HG03378 (cell line): ENCODE measurements around the gene RASL10A.
A peak's percentile ranks its signal among the peaks of the same experiment; 100 is the strongest.

Experiments used
- ATAC-seq: cut with Tn5 transposase; IDR thresholded peaks from one replicate; pipeline ENCODE4 v1.9.1; 2021; ENCODE audit warnings: mild to moderate bottlenecking, moderate library complexity; ENCODE audit not compliant: unreplicated experiment

The RASL10A gene

GRCh38 chr22:29270475-29271271 lies 44.8 kb downstream of the RASL10A start:
- no peak for ATAC-seq

DNA sequence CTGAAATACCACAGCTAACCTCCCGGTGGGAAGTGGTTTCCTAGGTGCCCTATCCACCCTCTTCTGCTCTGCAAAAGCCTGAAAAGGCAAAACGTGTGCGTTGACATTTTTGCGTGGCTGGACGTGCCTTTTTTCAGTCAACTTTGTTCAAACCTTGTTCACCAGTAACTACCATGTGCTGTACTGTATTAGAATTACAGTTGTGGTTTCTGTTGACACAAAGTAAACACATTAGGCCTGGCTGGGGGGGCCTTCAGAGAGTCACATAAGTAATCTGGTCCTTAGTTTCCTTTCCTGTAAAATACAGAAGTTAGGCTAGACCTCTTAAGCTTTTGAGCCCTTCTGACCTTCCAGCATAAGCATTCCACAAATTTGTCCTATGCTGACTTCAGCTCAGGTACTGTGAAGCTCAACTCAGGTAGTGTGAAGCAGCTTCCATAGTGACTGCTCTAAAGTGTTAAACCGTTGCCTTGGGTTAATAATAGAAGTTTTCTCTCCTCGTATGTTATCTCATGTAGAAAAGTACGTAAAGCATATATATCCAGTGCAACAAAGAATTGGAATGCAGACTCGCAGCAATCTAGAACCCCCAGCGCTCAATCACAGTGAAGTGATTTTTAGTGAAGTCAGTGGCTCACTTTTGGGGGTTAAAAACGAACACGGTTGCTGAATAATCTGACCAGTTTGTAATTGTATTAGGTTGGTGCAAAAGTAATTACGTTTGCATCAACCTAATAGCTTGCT lies 45.6 kb downstream of the RASL10A start:
- ATAC-seq = no peak

- ATAC-seq = no peak
Observed at GRCh38 chr22:29269230-29269604, 46.3 kb downstream of the RASL10A start.

- peak; percentile 18 for ATAC-seq
Observed at GRCh38 chr22:29268511-29269229, 46.8 kb downstream of the RASL10A start.

GRCh38 chr22:29267858-29268510 lies 47.5 kb downstream of the RASL10A start, which contains the start of the genes EWSR1 and RHBDD3:
EWSR1 (plus strand) TSS chr22:29268268; CDS start chr22:29268337, 69 bp downstream.
RHBDD3 (minus strand) TSS chr22:29267981; CDS start chr22:29265626, 2,355 bp downstream.
- peak; percentile 70 for ATAC-seq

- ATAC-seq = peak; percentile 15
Observed at GRCh38 chr22:29267462-29267857, 48.0 kb downstream of the RASL10A start.

DNA sequence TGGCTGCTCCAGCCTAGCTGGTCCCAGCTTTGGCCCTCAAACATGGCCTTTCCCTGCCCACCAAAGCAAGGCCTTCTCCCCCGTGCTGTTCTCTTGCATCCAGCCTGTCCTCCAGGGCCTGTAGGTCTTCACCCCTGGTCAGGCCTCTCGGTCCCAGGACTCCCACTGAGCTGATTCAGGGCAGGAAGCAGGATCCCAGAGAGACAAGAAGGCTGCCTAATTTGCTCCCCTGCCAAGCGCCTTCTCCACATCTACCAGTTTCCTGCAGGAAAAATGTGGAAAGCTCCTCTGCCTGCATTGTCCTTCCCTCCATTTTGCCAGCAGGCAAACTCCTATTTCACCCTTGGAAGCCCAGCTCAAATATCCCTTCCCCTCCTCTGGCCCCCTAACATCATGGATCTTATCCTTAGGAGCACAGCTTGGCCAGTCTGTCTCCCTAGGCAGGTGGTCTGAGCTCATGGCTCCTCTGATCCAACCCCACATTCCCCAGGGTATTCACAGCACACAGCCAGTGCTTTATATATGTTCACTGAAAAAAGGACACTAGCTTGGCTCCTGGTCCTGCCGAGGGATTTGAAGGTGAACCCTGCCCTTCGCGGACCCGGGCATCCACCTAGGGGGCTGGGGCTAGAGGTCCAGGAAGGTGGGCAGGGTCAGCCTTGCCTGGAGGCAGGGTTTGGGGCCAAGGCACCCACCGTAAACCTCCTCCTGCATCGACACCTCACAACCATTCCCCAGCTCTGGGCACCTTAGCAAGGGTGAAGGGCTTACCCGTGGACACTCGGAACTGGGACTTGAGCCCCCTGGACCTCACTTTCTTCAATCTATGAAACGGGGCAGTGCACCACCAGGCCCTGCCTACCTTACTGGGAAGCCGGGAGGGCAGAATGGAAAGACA lies 48.7 kb downstream of the RASL10A start:
- no peak for ATAC-seq

DNA sequence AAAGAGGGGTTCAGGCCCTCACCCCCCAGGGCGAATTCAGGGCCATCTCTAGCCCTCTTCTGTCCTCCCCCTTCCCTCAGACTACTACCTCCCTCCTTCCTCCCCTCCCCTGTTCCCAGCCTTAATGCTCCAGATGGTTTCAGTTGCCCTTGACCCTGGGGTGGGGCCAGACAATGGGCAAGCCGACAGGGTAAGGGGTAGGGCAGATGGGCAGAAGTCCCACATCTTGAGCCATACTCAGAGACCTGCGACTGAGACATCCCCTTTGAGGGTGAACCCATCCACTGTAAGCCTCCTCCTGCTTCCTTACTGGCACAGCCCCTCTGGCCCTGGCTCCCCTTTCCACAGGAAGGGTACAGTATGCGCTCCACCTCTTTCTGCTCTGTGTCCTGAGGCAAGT lies 49.6 kb downstream of the RASL10A start:
- ATAC-seq = no peak

DNA sequence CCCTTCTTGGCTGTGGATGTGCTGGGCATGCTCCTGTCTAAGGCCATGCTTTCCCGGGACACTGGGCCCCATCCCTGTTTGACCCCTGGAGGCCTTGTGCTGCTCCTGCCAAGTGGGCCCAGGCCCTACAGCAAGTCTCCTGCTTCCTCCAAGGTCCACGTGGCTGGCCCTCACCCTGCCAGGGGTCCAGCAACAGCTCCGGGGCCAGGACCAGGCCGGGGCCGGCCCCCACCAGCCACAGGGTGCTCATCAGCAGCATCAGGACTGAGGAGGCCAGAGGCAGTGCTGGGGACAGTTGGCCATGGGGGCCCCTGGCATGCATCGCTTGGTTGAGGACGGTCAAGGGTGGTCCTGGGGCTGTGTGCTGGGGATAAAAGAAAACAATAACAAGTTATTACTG lies 50.2 kb downstream of the RASL10A start:
- no peak for ATAC-seq

DNA sequence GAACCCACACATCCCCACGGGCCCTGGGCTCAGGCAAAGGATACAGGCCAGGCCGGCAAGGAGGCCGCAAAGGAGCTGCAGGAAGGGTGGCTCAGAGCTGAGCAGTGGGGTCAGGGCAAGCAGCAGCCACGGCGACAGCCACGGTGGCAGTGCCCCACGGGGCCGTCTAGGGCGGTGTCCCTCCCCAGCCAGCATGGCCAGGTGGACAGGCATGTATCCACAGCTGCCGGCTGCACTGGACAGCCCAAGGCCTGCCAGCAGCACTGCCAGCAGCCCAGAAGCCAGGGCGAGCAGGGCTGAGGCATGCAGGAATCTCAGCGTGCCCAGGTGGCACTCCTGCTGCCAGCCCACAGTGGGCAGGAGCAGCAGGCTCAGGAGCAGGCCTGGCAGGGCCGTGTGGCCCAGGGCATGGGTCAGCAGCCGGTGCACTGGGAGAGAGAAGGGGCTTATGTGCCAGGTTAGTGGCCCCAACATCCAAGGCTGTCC lies 51.7 kb downstream of the RASL10A start:
- ATAC-seq = no peak
